HS-5 (cell line): Measurements from ENCODE around the gene PKNOX2.

Source experiments
- DNase-seq: peaks from one replicate; pipeline ENCODE4 v3.0.0-alpha.2; 2012; ENCODE audit warnings: low read depth

PKNOX2 gene

DNA sequence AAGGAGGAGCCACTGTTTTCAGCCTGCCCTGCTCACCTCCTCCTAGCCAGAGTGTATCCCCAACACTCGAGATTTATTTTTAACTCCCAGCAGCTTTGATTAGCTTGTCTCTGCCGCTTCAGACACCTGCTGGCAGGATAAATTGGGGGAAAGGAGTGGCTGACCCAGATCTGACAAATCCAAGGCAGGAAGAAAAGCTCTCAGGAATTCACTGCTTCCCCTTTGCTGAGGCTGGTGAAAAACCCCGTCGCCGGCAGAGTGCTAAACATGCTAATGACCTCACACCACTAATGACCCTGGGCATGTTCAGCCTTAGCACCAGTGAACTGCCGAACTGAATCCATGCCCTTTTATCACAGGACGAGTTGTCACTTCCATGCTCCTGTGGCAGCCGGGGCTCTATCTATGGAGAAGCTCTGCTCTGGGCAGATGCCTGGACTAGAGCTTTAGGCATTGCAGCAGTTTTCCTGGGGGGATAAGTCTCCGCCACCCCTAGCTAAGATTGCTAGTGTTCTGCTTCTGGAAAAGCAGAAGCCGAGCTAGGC lies 279.3 kb downstream of the PKNOX2 start:
- no peak for DNase-seq

- no peak for DNase-seq
Observed at GRCh38 chr11:125445731-125446130, 281.2 kb downstream of the PKNOX2 start.

DNA sequence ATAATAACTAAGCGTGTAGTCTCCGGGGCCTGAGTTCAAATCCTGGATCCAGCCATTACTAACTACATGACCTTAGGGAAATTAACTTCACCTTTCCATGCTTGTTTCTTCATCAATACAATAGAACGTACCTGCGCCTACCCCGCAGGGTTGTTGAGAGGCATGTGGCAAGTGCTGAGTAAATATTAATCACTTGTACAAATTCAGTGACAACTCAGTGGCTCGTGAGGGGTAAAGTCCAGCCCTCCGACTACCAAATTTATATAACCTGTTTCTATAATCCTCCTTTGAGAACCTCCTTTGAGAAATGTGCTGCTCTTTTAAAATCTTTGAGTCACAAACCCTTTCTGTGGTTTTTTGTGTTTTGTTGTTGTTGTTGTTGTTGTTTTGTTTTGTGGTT lies 281.7 kb downstream of the PKNOX2 start:
- no peak for DNase-seq

DNA sequence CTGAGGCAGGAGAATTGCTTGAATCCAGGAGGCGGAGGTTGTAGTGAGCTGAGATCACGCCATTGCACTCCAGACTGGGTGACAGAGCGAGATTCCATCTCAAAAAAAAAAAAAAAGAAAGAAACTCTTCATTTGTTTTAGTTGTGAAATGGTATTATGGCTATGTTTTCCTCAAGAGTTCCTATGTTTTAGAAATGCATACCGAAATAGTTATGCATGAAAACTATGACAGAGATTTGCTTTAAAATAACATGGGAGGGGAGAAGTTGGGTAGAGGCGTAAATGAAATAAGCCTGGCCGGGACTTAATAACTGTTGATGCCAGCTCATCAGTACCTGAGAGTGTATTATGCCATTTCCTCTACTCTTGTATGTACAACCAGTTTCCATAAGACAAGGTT lies 283.2 kb downstream of the PKNOX2 start:
- no peak for DNase-seq

- DNase-seq = peak; percentile 15
Observed at GRCh38 chr11:125448136-125448535, 283.6 kb downstream of the PKNOX2 start.

DNA sequence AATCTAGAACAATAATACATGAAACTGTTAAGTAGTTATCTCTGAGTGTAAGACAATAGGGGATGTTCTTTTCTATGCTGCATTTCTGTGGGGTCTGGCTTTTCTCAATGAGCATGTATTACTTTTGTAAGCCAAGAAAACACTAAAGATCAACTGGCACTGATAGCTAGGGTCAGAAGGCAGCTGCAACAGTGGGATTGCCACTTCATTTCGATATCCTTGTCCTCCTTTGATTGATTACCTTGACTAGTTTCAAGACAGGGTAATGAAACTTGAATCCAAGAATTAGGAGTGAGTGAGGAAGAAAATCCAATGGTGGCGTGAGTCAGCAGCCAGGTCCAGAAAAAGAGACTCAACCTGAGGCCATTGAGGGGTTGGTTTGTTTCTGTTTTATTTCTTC lies 285.0 kb downstream of the PKNOX2 start:
- DNase-seq = no peak

DNA sequence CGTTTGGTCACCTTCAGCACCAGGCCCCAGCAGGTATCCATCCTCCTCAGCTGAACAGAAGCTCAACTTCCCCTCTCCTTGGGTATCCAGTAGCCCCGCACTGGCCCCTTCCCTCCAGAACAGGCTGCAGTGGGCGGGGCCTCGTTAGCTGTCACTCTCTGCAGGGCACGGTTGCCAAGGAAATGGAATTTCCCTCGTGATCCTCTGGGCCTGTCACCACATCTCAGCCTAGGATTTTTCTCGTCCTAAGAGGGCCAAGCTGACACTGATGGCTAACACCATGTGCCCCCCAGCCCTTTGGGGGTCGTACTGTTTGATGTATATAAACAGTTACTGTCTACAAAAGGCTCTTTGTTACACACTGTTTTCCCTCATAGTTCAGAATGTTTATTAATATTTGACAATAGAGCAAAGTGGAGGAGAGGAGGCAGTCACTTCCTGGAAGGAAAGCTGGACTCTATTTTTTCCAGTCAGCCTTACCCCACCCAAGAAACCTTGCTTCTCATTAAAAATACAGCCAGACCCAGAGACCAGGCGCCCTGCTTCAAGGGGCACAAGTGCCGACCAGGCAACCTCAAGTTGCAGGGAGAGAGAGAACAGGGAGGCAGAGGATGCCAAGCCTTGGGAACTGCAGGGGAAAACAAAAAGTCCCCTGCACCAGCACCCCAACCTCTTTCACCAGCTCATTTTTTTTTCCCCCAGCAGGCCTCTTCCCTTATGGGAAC lies 287.0 kb downstream of the PKNOX2 start:
- no peak for DNase-seq

DNA sequence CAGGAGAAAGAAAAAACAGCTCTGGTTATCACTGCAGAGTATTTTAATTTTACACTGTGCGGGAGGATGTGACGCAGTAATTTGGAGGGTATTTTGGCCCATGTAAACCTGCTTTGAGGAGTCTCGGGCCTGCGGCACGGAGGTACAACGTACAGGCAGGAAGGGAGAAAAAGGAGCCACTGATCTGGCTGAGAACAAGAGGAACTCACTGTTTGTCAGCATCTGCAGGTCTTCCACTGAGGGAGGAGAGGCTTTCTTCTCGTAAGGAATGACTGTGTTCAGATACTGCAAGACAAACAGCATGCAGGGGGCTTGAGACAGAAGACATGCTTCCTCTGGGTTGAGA lies 287.5 kb downstream of the PKNOX2 start:
- no peak for DNase-seq

DNA sequence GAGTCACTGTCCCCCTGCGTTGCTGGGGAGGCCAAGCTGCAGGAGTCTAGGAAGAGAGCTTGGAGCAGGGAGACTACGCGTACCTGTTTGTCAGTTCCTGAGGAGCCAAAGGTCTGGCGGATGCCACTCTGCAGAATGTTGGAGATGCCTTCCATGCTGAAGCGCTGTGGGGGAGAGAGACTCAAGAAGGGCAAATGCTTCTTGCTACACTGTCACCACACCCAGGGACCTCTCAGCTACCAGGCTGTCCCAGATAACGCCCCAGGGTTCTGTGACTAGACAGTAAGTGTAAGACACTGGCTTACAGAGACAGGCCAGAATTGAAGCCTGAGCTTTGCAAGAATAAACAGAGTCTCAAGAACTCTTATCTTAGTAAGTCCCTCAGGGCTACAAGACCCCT lies 289.5 kb downstream of the PKNOX2 start:
- DNase-seq = no peak

DNA sequence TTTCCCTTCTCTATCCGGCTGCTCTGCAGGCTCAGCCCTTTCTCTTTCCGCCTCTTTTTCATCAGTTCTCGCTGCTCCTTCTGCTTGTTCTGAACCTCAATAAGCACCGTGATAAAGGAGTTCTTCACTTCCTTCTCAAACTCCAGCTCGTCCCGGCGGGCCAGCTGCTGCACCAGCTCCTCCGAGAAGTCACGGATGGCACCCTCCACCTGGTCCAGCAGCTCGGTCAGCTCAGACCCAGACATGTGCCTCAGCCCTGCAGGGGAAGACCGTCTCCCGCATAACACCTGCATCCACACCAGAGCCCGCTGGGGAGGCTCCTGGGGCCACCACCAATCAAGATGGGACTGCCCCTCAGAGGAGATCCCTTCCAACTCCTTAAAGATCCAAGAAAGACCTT lies 291.3 kb downstream of the PKNOX2 start:
- DNase-seq = no peak

GRCh38 chr11:125457814-125458343 lies 293.3 kb downstream of the PKNOX2 start:
- no peak for DNase-seq

DNA sequence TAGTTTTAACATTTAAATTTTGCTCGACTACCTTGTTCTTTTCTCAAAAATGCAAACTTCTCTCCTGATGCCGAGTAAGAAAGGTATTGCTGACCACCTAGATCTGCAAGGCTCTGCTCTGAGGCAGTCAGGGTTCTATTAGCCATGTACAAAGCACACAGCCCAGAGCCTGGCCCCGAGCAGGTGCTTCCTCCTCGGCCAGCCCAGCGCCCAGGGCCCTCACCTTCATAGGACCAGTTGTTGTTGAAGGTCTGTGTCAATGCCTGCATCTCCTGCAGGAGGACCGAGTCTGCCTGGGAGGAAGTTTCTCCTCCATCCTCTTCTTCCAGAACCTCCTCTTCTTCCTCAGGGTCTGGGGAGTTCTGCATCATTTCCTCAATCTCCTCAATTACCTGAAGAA lies 295.7 kb downstream of the PKNOX2 start:
- no peak for DNase-seq

GRCh38 chr11:125463590-125464269 lies 299.2 kb downstream of the PKNOX2 start:
- DNase-seq = no peak

DNA sequence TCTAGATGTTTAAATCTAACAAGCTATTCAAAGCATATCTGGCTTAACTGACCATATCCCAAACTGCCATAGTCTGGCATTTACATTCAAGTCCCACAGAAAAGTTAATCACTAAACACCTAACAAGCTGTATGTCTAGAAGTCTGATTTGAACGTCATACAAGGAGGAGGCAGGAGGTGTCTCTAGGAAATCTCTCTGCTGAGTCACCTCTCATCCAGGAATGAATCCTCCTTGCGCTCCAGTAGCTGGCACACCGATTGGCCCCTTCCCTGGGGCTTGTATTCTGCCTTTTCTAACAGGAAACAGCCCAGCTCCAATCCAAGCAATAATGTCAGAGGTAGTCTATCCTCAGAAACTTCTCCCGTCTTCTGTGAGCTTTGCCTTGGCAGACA lies 299.7 kb downstream of the PKNOX2 start:
- no peak for DNase-seq

GRCh38 chr11:125464666-125465065 lies 300.1 kb downstream of the PKNOX2 start:
- no peak for DNase-seq

DNA sequence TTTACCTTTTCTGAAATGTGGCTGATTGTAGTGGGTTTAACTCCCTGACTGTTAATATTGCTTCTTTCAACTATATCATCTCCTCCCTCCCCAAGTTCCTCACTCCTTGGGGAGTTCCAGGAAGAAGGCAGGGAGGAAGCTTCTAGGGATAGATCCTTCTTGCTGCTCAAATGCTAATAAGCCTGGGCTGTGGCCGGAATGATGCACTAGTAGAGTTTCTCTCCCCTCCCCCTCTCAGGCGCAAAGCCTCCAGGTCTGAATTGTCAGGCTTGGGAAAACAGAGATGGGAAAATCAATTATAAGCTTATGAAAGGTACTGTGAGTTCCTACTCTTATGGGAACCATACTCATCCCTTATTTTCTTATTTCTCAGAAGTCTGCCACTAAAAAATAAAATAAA lies 300.7 kb downstream of the PKNOX2 start:
- no peak for DNase-seq

DNA sequence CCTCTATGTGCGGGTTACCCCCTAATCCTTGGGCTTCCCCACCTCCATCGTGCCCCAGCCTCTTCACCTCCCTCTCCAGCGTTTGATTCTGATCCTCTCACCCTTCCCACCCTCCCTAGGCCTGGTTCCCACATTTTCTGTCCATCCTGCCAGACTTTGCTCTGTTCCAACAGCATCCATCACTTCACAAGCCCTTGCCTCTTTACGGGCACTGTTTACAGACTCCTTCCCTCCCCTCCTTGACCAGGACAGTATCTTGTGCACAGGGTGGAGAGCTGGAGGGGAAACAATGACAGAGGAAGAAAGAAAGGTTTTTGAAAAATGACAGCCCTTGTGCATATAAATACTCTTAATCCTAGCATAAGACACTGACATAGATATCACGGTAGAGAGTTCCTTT lies 301.1 kb downstream of the PKNOX2 start:
- no peak for DNase-seq

DNA sequence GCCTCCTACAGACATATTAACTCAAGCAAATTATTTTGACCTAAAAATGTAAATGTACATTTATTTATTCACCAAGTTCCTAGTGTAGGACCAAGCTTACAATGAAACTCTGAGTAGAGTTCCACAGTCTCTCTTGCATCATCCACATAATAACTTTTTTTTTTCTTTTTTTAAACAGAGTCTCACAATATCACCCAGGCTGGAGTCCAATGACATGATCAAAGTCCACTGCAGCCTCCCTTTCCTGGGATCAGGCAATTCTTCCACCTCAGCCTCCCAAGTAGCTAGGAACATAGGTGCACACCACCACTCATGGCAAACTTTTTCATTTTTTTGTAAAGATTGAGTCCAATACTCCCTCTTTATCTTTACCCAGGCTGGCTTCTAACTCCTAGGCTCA lies 303.5 kb downstream of the PKNOX2 start:
- DNase-seq = no peak

- DNase-seq = no peak
Observed at GRCh38 chr11:125468852-125469251, 304.3 kb downstream of the PKNOX2 start.

DNA sequence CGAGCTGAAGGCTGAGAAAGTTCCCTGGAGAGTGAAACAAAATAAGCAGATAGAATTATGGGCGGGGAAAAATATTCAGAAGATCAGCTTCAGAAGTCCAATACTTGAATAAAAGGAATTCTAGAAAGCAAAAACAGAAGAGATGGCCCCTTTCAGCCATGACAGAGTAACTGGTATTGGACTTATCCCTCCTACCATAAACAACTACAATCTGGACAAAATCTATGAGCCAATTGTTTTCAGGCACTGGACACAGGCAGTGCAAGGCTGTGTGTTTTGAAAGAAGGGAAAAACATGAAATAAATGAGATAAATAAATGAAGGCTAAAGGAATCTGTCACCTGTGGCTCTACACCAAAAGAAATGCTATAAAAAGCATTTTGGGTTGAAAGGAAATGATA lies 305.8 kb downstream of the PKNOX2 start:
- DNase-seq = no peak

DNA sequence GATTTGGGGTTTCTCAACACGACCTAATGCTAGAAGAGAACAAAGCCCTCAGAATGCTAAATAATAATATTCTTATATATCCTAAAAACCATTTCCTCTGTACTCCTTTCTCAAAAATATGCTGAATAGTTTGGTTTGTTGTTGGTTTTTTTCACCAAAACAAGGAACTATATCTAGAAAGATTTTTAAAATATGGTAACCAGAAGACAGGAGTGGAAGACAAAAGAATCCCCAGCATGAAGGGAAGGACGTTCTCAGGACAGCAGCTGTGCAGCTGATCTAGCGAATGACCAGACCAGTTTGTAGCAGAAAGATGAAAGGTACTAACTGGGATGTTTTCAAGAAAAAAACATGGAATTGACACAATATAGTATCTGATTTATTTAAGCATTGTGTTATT lies 312.2 kb downstream of the PKNOX2 start:
- no peak for DNase-seq

GRCh38 chr11:125479137-125479536 lies 314.6 kb downstream of the PKNOX2 start:
- no peak for DNase-seq

DNA sequence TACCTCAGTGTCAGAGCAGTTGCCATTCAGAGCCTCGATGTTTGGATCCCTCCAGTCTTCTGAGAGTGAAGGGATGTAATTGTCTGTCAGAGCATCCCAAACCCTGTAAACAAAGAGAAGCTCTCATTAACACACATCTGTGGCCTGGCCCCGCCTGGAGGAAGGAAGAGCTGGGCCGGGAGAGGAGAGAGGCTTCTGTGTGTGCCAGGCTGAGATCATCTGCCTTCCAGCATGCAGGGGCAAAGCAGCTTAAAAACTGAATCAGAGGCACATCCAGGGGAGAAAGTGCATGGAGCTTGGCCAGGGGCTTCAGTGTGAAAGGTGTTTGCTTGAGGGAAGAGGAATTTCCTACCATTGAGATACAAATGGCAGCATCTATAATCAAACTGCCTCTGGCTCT lies 317.0 kb downstream of the PKNOX2 start:
- DNase-seq = no peak
